Sciatic nerve (tissue), 2 donors: ENCODE results near the gene MAP2K7. TPM values are rescaled to one million over a fixed set of nuclear protein-coding genes. Genes with fewer than 3 reads are reported as not detected.
"Not testable (repeated sequence)": the region's sequence is repeated elsewhere in the genome, so short reads cannot be mapped to it uniquely, and the experiment has no call there.

Source experiments
- ATAC-seq: fragments of 200-7000 bp; cut with Tn5 transposase; one replicate; pipeline ENCODE4 v1.9.1; 2020; ENCODE audit warnings: mild to moderate bottlenecking, moderate library complexity
- DNase-seq: peaks from one replicate; pipeline ENCODE4 v3.0.0-alpha.2; 2020; ENCODE audit warnings: low spot score
- intact Hi-C: fragments of 100-400 bp; cut with DNase I; formaldehyde crosslinking; loops from one replicate; pipeline ENCODE4 v1.14.2; 2022
- total RNA-seq: library from RNA; stranded (reverse); fragmentation: NEBNext Ultra II Directional; extraction: Animal tissue kit (Norgen Biotek cat#: 25700); gene quantifications from one replicate; pipeline ENCODE4 v1.2.1, GENCODE V29; 2021
- donor health status: DM: no; HTN: no; CAD: no.
- donor health status: DM: no; HTN: no; CAD: no.

Gene MAP2K7
- total RNA-seq, 1 donor from 2014 or later: 34.0 TPM

- no peak for DNase-seq
- no peak for ATAC-seq
- intact Hi-C loops: loop anchor here (5.0 kb wide), 1 partner anchor 1193 kb away; the partner anchor contains the start of gene OR7G2
These were observed 10.9 kb downstream of the MAP2K7 start, which contains the start of gene TGFBR3L for GRCh38 chr19:7914598-7915045. TGFBR3L (plus strand) TSS chr19:7914830.

- no peak for ATAC-seq
- no peak for DNase-seq
- intact Hi-C loops: no loop called here
These were observed 11.8 kb downstream of the MAP2K7 start for GRCh38 chr19:7915250-7916102.

GRCh38 chr19:7916103-7916954 lies 12.7 kb downstream of the MAP2K7 start:
- DNase-seq (peak; percentile 59), ATAC-seq (no peak)
- intact Hi-C loops: no loop called here

GRCh38 chr19:7916955-7917266 lies 13.2 kb downstream of the MAP2K7 start:
- no peak for ATAC-seq
- peak; percentile 55 for DNase-seq
- intact Hi-C loops: no loop called here

GRCh38 chr19:7917267-7918061 lies 13.8 kb downstream of the MAP2K7 start:
- intact Hi-C loops: no loop called here
- DNase-seq (peak; percentile 63), ATAC-seq (no peak)

DNA sequence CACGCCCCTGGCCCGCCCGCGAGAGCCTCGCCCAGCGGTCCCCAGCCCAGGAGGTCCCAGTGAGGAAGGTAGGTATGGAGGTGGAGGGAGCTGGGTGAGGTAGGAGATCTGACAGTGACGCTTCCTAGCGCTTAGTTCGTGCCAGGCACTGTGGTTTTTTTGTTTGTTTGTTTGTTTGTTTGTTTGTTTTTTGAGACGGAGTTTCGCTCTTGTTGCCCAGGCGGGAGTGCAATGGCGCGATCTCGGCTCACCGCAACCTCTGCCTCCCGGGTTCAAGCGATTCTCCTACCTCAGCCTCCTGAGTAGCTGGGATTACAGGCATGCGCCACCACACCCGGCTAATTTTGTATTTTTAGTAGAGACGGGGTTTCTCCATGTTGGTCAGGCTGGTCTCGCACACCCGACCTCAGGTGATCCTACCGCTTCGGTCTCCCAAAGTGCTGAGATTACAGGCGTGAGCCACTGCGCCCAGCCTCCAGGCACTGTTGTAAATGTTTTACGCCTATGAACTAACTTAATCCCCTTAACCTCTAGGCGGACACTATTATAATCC lies 14.5 kb downstream of the MAP2K7 start:
- DNase-seq, intact Hi-C loops, ATAC-seq: not testable (repeated sequence)

DNA sequence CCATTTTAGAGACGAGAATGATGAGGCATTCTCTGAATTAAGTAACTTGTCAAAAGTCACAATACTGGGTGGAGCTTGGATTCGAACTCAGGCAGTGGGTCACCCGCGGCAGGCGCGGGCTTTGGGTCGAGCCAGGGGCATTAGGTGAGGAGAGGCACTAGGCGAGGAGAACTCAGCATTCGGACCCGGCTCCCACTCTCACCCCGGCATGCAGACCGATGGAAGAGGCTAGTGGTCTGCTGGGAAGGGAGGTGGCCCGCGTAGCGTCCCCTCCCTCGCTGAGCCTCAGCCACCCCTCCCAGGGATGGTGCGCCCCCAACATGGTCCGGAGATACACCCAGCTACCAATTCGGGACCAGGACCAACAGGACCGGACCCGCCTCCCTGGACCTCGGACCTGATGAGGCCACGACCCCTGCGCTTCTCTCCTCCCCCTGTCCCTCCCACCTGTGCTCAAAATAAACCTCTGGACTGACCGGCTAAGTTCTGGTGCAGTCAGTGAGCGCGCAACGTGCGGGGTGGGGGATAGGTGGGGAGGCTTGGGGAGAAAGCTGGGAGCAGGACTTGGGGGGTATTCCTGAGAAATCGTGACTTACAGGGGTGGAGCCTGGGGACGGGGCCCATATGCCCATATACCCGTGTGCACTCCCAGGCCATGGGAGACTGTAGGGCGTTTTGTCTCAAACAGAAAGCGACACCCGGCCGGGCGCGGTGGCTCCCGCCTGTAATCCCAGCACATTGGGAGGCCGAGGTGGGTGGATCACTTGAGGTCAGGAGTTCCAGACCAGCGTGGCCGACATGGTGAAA lies 15.1 kb downstream of the MAP2K7 start:
- intact Hi-C loops: no loop called here
- peak; percentile 62 for DNase-seq
- no peak for ATAC-seq

GRCh38 chr19:7919610-7920518 lies 16.2 kb downstream of the MAP2K7 start, which contains the start of gene SNAPC2:
SNAPC2 (plus strand) TSS chr19:7920338; CDS start chr19:7920367, 29 bp downstream.
- DNase-seq (peak; percentile 98), ATAC-seq (peak; percentile 66)
- intact Hi-C loops: no loop called here

- intact Hi-C loops: no loop called here
- ATAC-seq (peak; percentile 93), DNase-seq (peak; percentile 100)
These were observed 17.0 kb downstream of the MAP2K7 start for GRCh38 chr19:7920519-7921301.

DNA sequence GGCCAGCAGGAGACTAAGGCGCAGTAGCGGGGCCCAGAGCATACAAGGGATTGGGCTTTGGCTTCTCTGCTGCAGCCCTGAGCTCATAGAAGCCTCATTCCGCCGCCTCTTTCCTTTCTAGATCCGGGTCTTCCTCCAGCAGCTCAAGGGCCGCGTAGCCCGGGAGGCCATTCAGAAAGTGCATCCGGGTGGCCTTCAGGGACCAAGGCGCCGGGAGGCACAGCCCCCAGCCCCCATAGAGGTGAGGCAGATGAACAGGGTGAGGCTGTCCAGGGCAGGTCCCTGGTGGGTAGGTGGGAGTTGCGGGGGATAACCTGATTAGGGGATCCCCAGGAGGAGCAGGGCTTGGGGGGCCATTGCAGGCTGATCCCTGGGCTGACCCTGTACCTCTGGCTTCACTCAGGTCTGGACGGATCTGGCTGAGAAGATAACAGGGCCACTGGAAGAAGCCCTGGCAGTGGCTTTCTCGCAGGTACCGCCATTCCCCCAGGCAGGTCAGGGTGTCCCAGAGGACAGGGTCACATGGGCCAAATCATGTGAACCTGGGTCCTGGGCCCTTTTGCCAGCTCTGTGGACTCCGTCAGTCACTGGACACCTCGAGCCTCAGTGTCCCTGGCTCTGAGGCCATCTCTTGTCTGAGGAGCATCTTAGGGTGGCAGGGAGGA lies 17.8 kb downstream of the MAP2K7 start:
- intact Hi-C loops: no loop called here
- DNase-seq: peak; percentile 72
- ATAC-seq: no peak

DNA sequence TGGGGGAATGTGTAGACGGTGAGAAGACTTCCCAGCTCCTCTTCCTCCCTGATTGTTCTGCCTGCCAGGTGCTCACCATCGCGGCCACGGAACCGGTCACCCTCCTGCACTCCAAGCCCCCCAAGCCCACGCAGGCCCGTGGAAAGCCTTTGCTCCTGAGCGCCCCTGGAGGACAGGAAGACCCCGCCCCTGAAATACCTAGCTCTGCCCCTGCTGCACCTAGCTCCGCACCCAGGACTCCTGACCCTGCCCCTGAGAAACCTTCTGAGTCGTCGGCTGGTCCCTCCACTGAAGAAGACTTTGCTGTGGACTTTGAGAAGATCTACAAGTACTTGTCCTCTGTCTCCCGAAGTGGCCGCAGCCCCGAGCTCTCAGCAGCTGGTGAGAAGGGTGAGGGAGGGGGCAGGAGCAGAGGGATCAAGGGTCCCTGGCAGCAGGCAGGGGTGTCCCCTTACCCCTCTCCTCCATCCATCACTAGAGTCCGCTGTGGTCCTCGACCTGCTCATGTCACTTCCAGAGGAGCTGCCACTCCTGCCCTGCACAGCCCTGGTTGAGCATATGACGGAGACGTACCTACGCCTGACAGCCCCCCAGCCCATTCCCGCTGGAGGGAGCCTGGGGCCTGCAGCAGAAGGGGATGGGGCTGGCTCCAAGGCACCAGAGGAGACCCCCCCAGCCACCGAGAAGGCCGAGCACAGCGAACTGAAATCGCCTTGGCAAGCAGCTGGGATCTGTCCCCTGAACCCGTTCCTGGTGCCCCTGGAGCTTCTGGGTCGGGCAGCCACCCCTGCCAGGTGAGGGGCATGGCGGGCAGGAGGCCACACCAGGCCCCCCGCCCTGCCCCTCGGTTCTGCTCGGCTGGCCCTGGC lies 18.5 kb downstream of the MAP2K7 start:
- peak; percentile 63 for DNase-seq
- intact Hi-C loops: no loop called here

GRCh38 chr19:7922836-7923195 lies 19.1 kb downstream of the MAP2K7 start:
- intact Hi-C loops: no loop called here
- no peak for ATAC-seq
- peak; percentile 57 for DNase-seq

More for the DNA sequence above, 18.5 kb downstream of the MAP2K7 start:
- ATAC-seq: no peak

GRCh38 chr19:7923295-7924191 lies 19.9 kb downstream of the MAP2K7 start:
- ATAC-seq: no peak
- DNase-seq: peak; percentile 61
- intact Hi-C loops: no loop called here

GRCh38 chr19:7924241-7924640 lies 20.6 kb downstream of the MAP2K7 start:
- ATAC-seq (no peak), DNase-seq (no peak)
- intact Hi-C loops: no loop called here
